ENCODE results near the gene HAPLN3.

The HAPLN3 gene

DNA sequence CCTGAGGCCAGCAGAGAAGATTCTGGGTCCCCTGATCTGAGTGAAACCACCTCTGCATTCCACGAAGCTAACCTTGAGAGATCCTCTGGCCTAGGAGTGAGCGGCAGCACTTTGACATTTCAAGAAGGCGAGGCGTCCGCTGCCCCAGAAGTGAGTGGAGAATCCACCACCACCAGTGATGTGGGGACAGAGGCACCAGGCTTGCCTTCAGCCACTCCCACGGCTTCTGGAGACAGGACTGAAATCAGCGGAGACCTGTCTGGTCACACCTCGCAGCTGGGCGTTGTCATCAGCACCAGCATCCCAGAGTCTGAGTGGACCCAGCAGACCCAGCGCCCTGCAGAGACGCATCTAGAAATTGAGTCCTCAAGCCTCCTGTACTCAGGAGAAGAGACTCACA, 36.4 kb downstream of the HAPLN3 start:
- DNase-seq: no peak

DNA sequence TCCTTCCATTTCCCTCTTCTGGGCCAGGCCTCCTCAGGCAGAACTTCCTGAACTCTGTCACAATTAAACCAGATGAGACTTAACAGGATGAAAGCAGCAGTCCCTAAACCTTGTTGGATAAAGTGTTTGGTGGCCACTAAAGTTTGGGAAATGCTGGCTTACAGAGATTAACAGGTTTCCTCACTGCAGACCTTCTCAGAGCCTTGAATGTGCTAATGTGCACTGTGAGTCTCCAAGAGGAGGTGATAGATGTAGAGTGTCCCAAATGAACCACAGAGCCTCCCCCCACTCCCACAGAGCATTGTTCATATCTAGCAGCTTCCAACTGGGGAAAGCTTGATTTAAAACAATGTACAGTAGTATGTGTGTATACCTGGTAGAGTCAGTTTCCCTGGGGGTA, 42.9 kb downstream of the HAPLN3 start:
- no peak for DNase-seq

DNA sequence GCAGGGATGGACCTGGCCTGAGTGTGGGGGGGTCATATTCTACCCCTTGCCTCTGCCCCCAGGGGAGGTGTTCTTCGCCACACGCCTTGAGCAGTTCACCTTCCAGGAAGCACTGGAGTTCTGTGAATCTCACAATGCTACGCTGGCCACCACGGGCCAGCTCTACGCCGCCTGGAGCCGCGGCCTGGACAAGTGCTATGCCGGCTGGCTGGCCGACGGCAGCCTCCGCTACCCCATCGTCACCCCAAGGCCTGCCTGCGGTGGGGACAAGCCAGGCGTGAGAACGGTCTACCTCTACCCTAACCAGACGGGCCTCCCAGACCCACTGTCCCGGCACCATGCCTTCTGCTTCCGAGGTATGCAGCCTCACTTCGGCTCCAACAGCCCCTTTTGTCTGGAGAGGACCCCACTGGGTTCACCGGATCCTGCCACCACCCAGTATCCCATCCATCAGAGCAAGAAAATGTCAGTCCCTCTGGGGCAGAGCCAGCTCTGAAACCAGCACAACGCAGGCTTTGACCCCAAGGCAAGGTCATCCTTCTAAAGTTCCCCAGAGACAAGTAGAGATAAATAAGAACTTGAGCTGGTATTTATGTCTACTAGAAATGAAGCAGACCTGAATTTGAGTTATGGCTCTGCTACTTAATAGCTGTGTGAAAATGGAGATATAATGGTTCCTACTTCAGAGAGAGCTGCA, 45.8 kb downstream of the HAPLN3 start:
- no peak for DNase-seq

DNA sequence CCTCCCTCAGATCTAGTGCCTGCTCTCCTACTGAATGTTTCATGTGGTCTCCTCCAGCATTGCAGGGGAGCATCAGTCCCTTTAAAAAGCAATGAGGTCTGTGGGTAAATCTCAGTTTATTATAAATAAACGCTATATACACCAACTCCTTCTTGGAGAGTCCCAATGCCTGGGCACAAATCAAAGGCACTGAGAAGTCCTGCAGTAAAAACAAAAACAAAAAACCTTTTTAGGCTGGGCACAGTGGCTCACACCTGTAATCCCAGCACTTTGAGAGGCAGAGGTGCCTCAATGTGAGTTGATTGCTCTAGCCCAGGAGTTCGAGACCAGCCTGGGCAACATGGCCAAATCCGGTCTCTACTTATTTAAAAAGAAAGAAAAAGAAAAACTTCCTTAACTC, 47.1 kb downstream of the HAPLN3 start:
- DNase-seq: no peak

DNA sequence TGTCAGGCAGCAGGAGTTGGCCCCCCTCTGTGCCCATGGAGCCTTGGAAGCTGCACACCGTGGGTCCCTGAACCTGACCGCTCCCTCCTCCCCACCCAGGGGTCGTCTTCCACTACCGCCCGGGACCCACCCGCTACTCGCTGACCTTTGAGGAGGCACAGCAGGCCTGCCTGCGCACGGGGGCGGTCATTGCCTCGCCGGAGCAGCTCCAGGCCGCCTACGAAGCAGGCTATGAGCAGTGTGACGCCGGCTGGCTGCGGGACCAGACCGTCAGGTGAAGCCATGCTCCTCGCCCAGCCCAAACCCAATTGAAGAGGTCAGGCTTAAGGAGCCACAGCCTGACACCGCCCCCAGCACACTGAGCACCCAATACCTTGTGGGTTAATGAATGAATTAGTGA, 48.2 kb downstream of the HAPLN3 start:
- no peak for DNase-seq

DNA sequence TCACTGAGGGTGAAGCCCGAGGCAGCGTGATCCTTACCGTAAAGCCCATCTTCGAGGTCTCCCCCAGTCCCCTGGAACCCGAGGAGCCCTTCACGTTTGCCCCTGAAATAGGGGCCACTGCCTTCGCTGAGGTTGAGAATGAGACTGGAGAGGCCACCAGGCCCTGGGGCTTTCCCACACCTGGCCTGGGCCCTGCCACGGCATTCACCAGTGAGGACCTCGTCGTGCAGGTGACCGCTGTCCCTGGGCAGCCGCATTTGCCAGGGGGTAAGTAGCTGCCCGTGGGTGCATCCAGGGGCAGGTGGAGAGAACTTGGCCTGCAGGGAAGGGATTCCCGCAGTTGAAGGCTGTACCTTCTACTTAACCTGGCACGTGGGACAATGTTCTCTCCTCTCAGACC, 49.7 kb downstream of the HAPLN3 start:
- no peak for DNase-seq

DNA sequence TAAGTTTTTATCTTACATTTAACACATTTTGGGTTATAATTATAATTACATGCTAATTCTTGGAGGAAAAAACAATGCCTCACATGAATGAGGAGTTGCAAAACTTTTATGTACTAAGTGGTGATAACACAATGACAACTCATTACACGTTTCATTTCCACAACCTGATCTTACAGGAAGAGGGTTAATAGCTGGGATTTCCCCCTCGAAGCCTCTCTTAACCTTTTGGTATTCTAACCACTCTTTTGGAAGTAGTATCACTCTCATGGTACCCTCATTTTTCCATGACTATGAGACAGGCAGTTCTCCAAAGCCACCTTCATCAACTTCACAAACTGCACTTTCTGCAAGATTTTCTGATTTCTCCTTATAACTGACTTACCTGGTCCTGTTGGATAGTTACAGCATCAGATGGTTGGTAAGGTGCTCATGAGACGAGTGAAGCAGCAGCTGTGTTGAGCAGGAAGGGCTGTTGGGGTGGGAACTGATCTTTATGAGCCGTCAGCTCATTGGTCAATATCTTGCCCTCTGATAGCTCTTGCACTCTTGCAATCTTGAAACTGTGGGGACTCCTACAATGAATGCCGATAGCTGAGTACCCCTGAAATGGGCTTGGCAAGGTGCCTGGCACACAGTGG, 50.5 kb downstream of the HAPLN3 start:
- DNase-seq: no peak

DNA sequence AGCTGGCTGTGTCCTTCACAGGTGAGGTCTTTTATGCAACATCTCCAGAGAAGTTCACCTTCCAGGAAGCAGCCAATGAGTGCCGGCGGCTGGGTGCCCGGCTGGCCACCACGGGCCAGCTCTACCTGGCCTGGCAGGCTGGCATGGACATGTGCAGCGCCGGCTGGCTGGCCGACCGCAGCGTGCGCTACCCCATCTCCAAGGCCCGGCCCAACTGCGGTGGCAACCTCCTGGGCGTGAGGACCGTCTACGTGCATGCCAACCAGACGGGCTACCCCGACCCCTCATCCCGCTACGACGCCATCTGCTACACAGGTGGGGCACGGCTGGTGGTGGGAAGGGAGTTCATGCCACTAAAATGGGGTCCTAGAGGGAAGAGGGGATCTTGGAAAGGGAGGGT, 52.0 kb downstream of the HAPLN3 start:
- DNase-seq: no peak

DNA sequence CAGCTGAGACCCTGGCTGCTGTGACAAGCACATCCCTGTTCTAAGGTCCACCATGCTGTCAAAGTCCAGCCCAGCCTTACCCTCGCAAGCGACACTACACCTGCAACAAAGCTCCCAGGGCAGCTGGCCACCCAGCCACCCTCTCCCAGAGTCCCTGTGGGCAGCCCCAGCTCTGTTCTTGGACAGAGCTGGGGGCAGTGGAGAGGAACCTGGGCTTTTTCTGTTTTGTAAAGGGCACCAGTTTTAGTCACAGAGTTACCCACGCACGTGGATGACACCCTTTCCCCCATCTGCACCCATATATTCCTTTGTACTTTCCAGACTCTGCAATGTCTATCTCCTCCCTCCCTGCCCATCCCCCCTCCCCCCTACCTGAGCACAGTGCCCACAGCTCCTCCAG, 53.2 kb downstream of the HAPLN3 start:
- no peak for DNase-seq

DNA sequence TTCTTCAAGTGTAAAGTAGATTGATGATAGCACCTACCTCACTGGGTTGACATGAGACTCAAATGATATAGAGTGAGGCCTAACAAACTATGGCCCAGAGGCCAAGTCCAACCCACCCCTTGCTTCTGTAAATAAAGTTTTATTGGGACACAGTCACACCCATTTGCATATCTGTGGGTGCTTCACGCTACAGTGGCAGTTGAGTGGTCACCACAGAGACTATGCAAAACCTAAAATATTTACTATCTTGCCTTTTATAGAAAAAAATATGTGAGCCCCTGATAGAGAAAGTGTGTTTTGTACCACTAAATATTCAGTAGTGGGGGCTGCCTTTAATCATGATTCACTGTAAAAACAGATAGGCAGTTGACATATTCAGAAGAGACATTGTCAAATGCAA, 54.1 kb downstream of the HAPLN3 start:
- no peak for DNase-seq

DNA sequence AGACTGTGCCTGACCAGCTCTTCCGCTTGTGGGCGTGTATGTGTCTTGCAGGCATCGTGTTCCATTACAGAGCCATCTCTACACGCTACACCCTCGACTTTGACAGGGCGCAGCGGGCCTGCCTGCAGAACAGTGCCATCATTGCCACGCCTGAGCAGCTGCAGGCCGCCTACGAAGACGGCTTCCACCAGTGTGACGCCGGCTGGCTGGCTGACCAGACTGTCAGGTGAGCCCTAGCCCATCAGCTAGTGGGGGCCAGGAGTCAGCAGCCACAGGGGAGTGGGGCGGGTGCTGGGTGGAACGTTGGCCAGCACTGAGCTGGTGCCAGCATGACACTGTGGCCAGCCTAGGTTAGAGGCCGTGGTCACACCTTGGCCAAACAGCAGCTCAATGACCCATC, 55.4 kb downstream of the HAPLN3 start:
- no peak for DNase-seq

DNA sequence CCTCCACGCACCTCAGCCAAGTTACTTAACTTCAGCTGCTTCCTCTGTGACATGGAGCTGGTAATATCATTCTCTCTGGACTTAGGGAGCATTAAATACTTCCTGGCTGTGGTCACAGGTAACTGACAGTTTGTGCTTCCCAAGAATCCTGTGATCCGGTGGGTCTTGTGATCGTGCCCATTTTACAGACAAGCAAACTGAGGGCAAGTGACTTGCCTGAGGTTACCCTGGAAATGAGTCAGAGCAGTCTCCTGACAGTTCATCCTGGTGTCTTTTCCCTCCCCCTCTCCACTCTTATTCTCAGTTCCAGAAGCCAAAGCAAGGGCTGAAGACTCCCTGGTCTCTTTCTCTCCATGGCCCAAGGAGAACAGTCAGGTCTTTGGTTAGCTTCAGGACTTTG, 56.2 kb downstream of the HAPLN3 start:
- DNase-seq: no peak

DNA sequence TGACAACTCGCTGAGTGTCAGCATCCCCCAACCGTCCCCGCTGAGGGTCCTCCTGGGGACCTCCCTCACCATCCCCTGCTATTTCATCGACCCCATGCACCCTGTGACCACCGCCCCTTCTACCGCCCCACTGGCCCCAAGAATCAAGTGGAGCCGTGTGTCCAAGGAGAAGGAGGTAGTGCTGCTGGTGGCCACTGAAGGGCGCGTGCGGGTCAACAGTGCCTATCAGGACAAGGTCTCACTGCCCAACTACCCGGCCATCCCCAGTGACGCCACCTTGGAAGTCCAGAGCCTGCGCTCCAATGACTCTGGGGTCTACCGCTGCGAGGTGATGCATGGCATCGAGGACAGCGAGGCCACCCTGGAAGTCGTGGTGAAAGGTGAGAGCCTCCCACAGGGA, 56.7 kb downstream of the HAPLN3 start:
- no peak for DNase-seq

DNA sequence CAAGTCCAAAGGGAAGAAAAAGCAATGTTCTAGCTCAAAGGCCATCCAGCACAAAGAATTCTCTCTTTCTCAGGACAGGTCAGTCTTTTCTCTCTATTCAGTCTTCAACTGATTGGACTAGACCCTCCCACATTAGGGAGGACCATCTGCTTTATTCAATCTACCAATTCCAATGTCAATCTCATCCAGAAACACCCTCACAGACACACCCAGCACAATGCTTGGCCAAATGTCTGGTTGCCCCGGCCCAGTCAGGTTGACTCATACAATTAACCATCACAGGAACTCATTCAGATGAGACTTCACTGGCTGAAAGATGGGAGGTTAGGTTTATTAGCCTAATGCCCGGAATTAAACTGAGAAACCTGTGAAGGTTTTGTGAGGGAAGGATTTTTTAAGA, 59.7 kb downstream of the HAPLN3 start:
- DNase-seq: no peak

DNA sequence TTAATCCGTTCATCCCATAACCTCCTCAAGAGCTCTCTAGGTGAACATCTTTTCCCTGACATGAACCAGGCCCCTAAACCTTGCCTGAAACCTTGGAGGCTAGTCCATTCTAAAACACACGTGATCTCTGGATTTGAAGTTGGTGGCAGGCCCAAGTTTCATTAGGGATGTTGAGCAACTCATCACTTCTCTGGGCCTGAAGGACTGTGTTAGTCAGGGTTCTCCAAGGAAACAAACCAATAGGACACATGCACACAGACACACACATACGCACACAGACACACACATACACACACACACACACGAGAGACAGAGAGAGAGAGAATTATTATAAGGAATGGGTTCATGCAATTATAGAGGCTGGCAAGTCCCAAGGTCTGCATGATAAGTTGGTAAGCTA, 60.2 kb downstream of the HAPLN3 start:
- no peak for DNase-seq

DNA sequence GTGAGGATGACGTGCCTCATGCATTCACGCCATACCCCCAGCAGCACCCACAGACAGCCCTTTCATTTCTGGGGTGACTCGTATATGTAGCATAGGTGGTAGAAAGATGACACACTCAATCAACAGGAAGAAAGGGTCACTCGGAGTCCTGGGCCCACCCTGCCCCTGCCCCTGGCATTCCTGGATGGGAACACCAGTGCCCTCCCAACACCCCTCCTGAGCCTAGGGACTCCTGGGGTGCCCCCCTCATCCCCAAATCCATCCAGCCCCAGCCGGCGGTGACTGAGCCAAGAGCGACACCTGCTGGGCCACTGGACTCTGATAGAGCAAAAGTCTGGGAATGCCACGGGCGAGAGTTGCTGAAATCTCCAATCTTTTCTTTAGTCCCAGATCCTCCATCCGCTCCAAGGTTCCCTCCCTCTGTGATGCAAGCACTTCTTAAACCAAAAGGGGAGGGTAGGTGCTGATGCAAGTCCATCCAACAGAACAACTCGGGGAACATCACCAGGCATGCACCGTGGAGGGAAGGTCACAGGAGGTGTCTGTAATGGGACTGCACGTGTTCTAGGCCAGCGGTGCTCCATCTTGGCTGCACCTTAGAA, 61.0 kb downstream of the HAPLN3 start:
- DNase-seq: peak in 1 of 2 donors; percentile 9

DNA sequence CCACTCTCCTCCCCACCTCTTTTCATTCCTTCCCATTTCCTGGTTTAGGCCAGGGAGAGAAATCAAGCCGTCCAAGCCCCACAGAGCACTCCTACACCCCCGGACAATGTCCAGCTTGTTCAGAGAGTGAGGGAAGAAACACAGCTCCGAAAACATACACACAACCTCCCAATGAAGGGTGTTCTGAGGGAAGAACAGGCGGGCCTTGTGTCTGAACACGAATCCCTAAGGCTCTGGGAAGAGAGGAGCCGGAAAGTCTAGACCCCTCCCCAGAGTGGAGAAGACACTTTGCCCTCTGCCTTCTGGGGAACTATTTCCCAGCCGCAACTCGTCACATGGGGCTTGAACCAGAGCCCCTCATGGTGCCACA, 61.6 kb downstream of the HAPLN3 start:
- DNase-seq: no peak

DNA sequence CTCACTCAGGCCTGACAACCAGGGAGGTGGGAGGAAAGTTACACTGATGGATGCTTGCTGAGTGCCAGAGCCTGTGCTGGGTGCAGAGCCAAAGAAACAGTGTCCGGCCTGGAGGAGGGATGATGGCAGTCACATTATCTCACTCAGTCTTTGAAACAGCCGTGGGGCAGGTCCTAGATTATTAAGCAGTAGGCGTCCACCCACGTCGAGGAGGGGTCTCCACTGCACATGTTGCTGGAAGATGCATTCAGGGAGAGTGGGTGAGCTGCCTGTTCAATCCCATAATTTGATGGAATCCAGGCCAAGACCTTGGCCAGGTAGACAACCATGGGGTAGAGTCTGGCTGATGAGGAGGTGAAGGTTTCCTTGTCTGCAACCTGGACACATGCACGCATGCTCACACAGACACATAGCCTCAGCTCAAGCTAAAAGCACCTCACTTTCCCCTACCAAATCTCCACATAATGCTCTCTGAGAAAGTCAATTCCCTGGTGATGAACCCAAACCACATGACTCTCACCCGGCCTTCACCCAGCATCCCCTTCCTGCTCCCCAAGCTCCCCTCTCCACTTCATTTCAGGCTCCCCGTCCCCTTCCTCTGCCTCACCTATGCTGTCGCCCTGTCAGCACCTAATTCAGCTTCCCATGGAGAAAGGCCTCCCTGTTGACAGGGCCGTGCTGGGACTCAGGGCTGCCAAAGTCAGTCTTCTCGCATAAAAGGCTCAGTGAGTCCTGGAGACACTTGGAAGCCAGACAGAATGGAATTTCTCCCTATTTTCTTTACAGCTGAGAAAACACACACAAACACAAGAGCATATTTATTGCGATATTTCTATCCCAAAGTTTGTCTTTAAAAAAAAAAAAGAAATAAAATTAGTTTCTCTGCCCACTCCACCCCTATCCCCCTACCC, 62.3 kb downstream of the HAPLN3 start:
- no peak for DNase-seq

DNA sequence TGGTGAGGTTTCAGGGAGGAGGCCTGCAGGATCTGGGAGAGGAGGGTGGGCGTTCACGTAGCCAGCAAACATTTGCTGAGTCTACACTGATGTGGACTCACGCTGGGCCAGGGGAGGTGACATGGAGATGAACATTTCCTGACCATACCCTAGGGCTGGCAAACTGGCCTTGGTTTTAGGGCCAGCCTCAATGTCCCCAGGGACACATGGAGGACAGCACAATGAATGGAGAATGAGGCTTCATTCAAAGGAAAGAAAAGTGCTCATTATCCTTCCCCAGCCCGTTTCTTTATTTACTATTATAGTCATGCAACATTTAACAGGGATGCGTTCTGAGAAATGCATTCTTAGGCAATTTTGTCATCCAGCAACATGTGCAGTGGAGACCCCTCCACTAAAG, 65.3 kb downstream of the HAPLN3 start:
- no peak for DNase-seq

DNA sequence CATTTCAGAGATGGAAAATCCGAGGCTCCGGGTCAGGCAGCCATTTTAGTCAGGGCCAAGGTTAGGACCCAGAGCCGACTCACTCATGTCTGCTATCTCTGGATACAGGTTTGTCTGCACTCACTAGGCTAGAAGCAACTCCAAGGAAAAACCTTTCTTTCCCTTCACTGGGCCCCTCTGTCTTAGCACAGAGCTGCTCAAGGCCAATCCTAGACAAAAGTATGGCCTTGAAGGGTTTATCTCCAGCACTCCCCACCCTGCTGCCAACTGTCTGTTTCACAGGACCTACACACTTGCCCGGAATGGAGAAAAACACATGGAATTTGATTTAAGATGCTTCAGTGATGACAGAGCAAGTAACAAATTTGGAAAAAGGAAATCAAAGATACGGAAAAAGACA, 66.6 kb downstream of the HAPLN3 start:
- DNase-seq: no peak

All from stimulated activated CD4-positive, alpha-beta T cell treated with anti-CD3 and anti-CD28 coated beads, Interleukin-2, amount 100 ng/mL, for 48 hours (primary cell).